ENCODE measurements around the gene PAX4. TPM values are rescaled to one million over a fixed set of nuclear protein-coding genes. Genes with fewer than 3 reads are reported as not detected.

Gene PAX4
- total and polyA plus RNA-seq, 9 of the 15 experiments (the other 6 are each of a cell fraction or from before 2014, with no cell fraction given), result not detected

GRCh38 chr7:127616724-127617123 is 1.2 kb downstream of the PAX4 start:
- Histone ChIP-seq H3K4me3 (no peak overlapping the region), H2AFZ (ENCODE audit: low read depth, low read length) (no peak overlapping the region), H3K79me2 (ENCODE audit: control insufficient read depth, insufficient read depth, low read length) (no peaks in the 10 kb centered on the region), H3K36me3 (ENCODE audit: control insufficient read depth, insufficient read depth, low read length) (no peaks in the 10 kb centered on the region), H4K20me1 (replicated peaks; ENCODE audit: control insufficient read depth, insufficient read depth, low read length) (no peaks in the 10 kb centered on the region), H3K9me3 (replicated peaks; ENCODE audit: control insufficient read depth, insufficient read depth, low read depth, low read length) (no peaks in the 10 kb centered on the region), H3K27me3 (ENCODE audit: control insufficient read depth in 2 of 2, insufficient read depth in 2 of 2, low read length in 2 of 2) (peaks cover 45 to 74% of the 10 kb centered on the region in 2 experiments), H3K9me1 (ENCODE audit: control insufficient read depth, insufficient read depth, low read length) (no peaks in the 10 kb centered on the region), H3K4me2 (ENCODE audit: insufficient read depth, low read length) (no peak overlapping the region), H3K27ac (ENCODE audit: extremely low read depth, low read depth, low read length) (no peak overlapping the region), H3K9ac (ENCODE audit: insufficient read depth in 1 of 2, low read depth in 2 of 2, low read length in 2 of 2) (no peak overlapping the region), H3K4me1 (replicated peaks in 1 of 2; ENCODE audit: control insufficient read depth in 2 of 2, insufficient read depth in 2 of 2, low read length in 2 of 2) (no peaks in the 10 kb centered on the region)
- 2% methylated on average over 5 of the region's 5 CpGs for WGBS (ENCODE audit: insufficient coverage, low coverage, missing lambda C conversion rate)
- POLR2A ChIA-PET, result interaction anchor here (1.2 to 1.6 kb wide), 2 partner anchors 12 to 15 kb away, joined by 3 to 4 read pairs; no protein-coding TSS in a partner anchor
- DNase-seq (ENCODE audit: extremely low read depth in 1 of 4, low spot score in 3 of 4), result no peak
- intact Hi-C loops (cut with micrococcal nuclease) (no loop called here), in situ Hi-C loops (cut with MboI) (no loop called here)
- no peak for ATAC-seq
- no peak for FAIRE-seq
- CTCF ChIA-PET (ENCODE audit: low intra/inter-chr PET ratio), result no interaction called here
- BruUV-seq (replicated peaks), result no TSS peak
- TF ChIP-seq ZNF277 (CRISPR knock-in tag; IDR thresholded peaks at IDR 0.05; ENCODE audit: borderline replicate concordance) (no peak), THRA (IDR thresholded peaks at IDR 0.05) (no peak), GTF3C2 (IDR thresholded peaks at IDR 0.05; ENCODE audit: borderline replicate concordance, extremely low read depth, insufficient read length) (no peak), E2F1 (CRISPR knock-in tag; IDR thresholded peaks at IDR 0.05) (no peak), CAMTA2 (CRISPR knock-in tag; conservative IDR thresholded peaks at IDR 0.05) (no peak), ZNF146 (CRISPR knock-in tag; IDR thresholded peaks at IDR 0.05; ENCODE audit: unreplicated experiment) (no peak), ZNF282 (CRISPR knock-in tag; IDR thresholded peaks at IDR 0.05) (no peak), LCOR (CRISPR knock-in tag; IDR thresholded peaks at IDR 0.05) (no peak), ARID1B (IDR thresholded peaks at IDR 0.05) (no peak), RFX7 (CRISPR knock-in tag; IDR thresholded peaks at IDR 0.05) (no peak), NR3C1 (CRISPR knock-in tag; IDR thresholded peaks at IDR 0.05) (no peak), ZSCAN29 (IDR thresholded peaks at IDR 0.05) (no peak)

All from K562 (cell line).